ENCODE measurements around the gene PHTF1.

PHTF1 gene

GRCh38 chr1:113714606-113715269 is 44.5 kb downstream of the PHTF1 start:
- DNase-seq = no peak

- no peak for DNase-seq
Measured at GRCh38 chr1:113701429-113701828, 57.9 kb downstream of the PHTF1 start.

GRCh38 chr1:113694910-113695309 is 64.4 kb downstream of the PHTF1 start:
- DNase-seq = no peak

- no peak for DNase-seq
Measured at GRCh38 chr1:113692824-113693431, 66.4 kb downstream of the PHTF1 start.

- no peak for DNase-seq
Measured at GRCh38 chr1:113692342-113692741, 66.9 kb downstream of the PHTF1 start.

GRCh38 chr1:113691184-113691583 is 68.1 kb downstream of the PHTF1 start:
- DNase-seq = no peak

GRCh38 chr1:113686891-113687618 is 72.2 kb downstream of the PHTF1 start:
- DNase-seq = no peak

- DNase-seq = no peak
Measured at GRCh38 chr1:113684153-113684541, 75.1 kb downstream of the PHTF1 start.

GRCh38 chr1:113683384-113684152 is 75.7 kb downstream of the PHTF1 start:
- DNase-seq = no peak

GRCh38 chr1:113681596-113682337 is 77.5 kb downstream of the PHTF1 start:
- no peak for DNase-seq

- no peak for DNase-seq
Measured at GRCh38 chr1:113678159-113678469, 81.2 kb downstream of the PHTF1 start.

GRCh38 chr1:113677250-113678158 is 81.8 kb downstream of the PHTF1 start:
- DNase-seq = peak in 1 of 2 donors; percentile 1

GRCh38 chr1:113676524-113676923 is 82.8 kb downstream of the PHTF1 start:
- DNase-seq = no peak

GRCh38 chr1:113675302-113675701 is 84.0 kb downstream of the PHTF1 start:
- no peak for DNase-seq

GRCh38 chr1:113674591-113674990 is 84.7 kb downstream of the PHTF1 start:
- DNase-seq = no peak

GRCh38 chr1:113672491-113672890 is 86.8 kb downstream of the PHTF1 start:
- DNase-seq = no peak

GRCh38 chr1:113670650-113671049 is 88.6 kb downstream of the PHTF1 start:
- no peak for DNase-seq

- no peak for DNase-seq
Measured at GRCh38 chr1:113669988-113670387, 89.3 kb downstream of the PHTF1 start.

- DNase-seq = no peak
Measured at GRCh38 chr1:113666126-113666525, 93.2 kb downstream of the PHTF1 start.

GRCh38 chr1:113665071-113665470 is 94.2 kb downstream of the PHTF1 start:
- DNase-seq = no peak

GRCh38 chr1:113663165-113663951 is 95.9 kb downstream of the PHTF1 start:
- no peak for DNase-seq

Measured in activated CD4-positive, alpha-beta T cell treated with anti-CD3 and anti-CD28 coated beads for 4 hours (primary cell).